ENCODE results near the gene RRP8.

RRP8 gene

DNA sequence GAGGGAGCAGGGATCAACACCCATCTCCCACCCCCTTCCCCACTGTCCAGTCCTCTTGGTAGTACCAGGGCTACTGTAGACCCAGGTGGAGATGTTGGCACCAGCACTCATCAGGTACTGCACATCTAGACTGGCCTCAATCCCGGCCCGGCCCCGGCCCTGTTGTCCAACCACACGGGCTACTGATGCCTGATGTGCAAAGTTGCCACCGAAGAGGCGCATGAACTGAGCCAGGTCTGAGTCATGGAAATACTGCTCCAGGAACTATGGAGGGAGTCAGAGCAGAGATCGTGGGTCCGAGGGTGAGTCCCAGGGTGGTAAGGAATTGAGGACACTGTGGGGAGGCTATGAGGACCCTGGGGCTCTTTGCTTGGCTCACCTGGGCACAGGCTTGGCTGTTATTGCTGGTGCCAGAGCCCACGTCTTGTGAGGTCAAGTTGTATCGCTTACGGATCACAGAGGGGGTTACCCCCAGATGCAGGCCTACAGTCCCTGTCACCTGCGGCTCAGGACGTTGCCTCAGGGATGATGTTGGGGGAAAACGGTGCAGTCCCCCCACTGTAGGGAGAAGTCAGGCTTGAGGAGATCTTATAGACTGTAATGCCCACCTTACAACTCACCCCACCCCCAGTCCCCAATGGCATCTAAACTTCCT is 13.3 kb upstream of the RRP8 start:
- no peak for FAIRE-seq

DNA sequence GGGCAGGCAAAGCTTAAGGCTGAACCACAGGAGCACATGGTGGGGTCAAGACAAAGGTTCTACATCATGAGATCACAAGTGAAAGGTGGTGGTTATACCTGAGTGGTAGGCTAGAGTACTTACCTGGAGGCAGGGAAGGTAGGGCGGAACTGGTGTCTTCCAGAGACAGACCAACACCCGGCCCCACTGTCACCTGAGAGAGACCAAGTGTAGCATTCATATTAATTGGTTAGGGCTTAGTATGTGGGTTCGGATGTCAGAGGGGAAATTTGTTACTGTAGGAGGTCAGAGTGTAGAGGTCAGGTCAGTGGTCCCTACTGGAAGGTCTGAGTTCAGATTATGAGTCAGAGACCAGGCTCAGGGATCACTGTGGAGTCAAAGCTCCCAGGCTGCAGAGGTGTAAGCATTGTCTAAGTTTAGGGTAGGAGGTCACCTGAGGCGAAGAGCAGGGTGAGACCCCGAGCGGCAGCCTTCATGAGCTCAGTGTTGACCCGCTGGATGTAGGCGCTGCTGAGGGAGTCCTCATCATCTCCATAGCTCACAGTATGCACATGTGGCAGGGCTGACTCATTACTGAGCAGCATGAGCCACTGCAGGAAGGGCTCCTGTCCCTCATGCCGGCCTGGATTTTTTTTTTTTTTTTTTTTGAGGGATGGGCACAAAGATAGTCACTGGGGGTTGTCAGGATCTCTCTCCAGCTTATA is 12.6 kb upstream of the RRP8 start:
- no peak for FAIRE-seq

DNA sequence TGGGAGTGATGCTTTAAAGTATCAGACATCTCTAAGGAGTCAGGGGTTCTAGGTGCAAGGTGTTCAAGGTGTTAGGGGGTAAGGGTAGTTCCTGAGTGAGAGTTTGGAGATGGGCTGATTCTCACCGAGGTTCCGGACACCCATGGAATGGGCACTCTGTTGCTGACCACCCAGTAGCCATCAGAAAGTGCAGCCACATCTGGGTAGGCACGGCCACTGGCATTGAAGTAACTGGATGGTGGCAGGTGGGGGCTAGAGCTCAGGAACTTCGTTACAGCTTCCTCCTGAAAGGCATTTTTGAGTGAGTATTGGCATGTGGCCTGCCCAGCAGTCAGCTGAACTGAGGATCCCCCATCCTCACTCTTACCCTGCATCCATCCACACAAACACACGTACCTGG is 11.6 kb upstream of the RRP8 start:
- FAIRE-seq = no peak

DNA sequence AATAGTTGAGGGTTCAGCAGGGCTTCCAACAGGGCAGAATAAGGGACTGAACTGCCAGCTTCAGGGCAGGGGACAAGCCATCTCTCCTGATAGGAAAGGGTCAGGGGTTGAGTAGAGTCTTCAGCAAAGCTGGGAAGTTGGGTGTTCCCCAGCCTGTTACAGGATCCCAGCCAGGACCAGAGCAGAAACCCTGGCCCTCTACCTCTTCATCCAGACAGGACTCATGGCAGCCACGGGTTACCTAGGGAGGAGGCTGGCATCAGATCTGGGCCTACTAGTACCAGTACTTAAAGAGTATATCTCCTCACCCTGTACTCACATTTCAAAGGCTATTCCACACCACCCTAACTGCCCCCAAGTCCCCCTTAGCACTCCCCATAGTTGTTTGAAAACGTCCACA is 11.0 kb upstream of the RRP8 start:
- FAIRE-seq = no peak

DNA sequence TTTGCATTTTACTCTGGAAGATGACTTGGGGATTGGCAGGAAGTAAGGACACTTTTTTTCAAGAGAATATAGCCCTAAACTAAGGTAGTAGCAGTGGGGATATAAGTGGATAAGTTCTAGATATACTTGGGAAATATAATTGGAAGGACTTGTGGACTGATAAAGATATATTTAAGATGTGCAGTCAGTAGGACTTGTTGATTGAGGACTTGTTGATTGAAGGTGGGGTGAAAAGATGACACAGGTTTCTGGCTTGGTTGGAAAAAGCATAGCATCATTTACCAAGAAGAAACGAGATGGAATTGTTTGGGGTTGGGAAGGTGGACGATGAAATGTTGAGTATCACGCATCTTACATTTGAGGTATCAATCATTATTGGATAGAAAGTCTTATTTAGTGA is 10.1 kb upstream of the RRP8 start:
- FAIRE-seq = no peak

DNA sequence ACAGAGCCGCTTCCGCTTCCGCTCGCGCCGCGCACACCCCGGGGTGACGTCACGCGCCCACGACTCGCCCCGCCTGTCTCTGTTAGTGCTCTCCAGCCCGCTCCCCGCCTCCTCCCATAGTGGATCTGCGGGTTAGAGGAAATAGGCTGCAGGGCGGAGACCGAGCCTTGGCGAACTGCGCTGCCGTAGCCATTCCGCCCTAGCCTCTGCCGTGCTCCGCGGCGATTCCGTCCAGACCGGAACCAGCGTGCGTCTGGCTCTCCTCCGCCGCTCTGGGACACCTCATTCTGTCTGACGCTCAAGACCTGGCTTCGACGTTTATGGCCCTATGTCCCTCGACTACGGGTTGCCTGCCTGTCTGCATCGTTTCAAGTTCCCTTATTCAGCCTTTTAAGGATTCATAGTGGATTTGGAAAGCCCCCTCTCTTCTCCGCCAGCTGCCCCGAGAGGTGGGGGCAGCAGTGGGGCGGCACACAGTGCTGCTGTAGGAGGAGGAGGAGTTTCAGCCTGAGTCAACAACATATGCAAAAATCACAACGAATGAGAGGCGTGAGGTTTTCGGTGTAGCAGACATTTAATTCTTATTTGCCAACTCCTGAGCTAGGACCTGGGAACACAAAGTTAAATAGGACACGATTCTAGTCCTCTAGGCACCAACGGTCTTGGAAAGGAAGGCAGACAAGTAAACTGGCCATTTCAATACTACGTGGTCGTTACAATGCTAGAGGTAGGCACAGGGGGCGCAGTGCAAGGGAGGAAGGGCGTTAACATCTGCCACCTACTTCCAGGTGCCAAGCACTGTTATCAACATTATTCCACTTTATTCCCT is 9.0 kb upstream of the RRP8 start, which contains the start of gene TAF10:
Gene TAF10 (minus strand): TSS at position 4 of the 829 bp plus-strand sequence. CDS start 27 bp downstream, outside the sequence.
- no peak for FAIRE-seq

DNA sequence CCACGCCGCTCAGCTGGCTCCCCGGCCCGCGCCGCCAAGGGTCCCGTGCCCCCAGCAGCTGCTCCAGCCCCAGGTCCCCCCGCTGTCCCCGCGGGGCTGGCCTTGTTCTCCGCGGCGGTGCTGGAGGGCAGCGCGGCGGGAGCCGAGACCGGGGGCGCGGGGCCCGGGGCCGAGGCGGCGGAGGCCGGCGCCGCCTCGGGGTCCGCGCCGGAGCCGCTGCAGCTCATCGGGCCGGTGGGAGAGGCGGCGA is 8.5 kb upstream of the RRP8 start:
- no peak for FAIRE-seq

DNA sequence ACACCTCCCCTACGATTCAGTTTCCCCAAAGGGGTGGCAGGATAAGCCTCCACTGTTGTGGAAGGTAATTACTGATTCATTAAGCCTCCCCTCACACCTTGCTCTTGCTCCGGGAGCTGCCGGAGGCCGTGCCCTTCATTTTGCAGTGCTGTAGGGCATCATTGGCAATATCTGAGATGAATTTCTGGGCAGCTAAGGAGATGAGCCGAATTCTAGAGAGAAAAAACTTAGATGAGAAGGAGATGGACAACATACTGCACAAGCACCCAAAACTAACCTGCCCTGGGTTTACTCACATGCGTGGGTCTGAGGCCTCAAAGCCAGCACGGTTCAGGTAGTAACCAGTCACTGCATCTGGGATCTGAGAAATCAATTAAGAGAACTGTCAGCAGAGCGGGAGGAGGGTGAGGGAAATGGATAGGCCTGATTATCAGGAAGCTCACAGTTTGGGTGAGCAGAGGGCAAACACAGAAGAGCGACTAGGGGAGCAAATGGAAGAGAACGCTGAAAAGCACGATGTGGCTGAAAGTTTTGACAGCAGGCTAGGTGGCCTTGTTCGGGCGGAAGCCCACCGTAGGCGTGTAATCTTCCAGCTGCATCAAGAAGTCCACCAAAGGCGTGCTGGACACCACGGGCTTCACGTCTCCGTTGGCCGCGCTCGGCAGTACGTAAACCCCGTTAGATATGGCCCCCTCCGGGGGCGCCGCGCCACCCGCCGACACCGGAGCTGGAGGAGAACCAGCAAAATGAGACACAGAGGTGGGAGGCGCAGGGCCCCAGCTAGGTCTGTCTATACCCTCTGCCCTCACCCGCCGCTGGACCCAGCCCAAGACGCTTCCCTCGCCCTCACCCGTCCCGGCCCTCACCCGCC is 7.9 kb upstream of the RRP8 start:
- no peak for FAIRE-seq

DNA sequence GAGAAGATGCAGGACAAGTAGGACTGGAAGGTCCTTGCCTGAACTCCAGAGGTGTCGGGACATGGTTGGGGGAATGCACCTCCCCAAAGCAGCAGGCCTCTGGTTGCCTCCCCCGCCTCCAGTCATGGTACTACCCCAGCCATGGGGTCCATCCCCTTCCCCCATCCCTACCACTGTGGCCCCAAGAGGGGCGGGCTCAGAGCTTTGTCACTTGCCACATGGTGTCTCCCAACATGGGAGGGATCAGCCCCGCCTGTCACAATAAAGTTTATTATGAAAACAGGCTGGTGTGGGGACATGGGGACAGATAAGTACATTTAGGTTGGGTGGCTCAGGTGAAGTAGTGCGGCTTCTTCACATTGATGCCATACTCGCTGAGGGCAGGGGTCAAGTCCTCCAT is 7.2 kb upstream of the RRP8 start:
- FAIRE-seq = no peak

DNA sequence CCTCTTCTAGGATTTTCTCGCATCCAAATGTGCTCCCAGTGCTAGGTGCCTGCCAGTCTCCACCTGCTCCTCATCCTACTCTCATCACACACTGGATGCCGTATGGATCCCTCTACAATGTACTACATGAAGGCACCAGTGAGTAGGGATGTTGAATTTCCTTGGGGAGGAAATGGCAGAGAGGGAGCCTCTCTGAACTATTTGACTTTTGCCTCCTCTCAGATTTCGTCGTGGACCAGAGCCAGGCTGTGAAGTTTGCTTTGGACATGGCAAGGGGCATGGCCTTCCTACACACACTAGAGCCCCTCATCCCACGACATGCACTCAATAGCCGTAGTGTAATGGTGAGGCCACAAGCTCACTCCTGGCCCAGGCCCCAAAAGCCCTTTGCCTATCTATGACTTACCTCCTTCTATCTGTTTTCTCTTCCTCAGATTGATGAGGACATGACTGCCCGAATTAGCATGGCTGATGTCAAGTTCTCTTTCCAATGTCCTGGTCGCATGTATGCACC is 6.1 kb upstream of the RRP8 start:
- FAIRE-seq = no peak

DNA sequence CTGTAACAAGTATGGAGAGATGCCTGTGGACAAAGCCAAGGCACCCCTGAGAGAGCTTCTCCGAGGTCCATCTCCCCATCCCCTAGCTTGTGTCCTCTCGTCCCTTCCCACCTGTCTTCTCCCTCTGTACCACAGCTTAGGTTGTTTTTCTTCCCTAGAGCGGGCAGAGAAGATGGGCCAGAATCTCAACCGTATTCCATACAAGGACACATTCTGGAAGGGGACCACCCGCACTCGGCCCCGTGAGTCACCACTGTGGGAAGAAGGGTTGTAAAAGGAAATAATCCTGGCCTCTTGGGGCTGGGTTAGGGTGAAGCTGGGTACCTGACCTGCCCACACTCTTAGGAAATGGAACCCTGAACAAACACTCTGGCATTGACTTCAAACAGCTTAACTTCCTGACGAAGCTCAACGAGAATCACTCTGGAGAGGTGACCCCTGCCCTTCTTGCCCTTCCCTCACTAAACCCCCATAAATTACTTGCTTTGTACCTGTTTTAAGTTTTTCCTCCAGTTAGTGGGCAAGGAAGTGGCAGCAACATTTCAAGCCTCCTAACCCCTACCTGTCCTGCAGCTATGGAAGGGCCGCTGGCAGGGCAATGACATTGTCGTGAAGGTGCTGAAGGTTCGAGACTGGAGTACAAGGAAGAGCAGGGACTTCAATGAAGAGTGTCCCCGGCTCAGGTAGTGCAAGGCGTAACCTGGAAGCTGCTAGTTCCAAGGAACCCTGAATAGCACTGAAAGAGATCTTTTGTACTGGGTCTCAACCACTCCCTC is 5.5 kb upstream of the RRP8 start:
- no peak for FAIRE-seq

DNA sequence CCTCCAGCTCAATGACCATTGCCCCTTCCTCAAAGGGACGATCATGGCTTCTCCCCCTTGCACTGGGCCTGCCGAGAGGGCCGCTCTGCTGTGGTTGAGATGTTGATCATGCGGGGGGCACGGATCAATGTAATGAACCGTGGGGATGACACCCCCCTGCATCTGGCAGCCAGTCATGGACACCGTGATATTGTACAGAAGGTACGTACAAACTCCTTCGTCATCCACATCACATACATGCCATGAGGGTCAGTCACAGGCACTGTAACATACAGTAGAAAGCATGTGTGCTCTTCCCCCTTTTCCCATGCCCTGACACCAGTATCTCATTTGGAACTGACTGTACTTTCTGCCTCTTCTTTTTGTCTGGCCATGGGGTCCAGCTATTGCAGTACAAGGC is 4.6 kb upstream of the RRP8 start:
- no peak for FAIRE-seq

DNA sequence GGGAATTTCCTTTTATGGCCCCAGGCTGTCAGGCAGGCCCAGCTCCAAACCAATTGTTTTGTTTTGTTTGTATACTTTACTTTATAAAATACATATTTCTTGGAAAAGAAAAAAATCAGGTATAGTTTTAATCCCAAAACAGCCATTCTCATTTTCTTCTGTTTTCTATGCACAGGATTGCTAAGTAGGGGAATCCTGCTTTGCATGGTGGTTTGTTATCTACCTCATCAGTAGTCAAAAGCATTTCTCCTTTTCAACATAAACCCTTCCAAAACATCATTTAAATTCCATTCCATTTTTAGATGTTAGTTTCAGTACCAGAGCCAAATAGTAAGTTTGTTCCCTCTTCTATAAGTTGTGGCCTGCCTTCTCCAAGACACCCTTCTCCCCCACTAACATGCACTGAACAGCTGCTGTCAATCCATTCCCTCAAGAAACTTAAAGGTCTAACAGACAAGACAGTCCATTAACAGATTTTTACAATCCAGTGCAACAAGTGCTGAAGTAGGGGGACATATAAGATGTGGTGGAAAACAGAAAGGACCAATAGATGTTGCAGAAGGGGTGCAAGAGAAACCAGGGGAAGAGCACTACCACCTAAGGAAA is 3.9 kb upstream of the RRP8 start:
- no peak for FAIRE-seq

DNA sequence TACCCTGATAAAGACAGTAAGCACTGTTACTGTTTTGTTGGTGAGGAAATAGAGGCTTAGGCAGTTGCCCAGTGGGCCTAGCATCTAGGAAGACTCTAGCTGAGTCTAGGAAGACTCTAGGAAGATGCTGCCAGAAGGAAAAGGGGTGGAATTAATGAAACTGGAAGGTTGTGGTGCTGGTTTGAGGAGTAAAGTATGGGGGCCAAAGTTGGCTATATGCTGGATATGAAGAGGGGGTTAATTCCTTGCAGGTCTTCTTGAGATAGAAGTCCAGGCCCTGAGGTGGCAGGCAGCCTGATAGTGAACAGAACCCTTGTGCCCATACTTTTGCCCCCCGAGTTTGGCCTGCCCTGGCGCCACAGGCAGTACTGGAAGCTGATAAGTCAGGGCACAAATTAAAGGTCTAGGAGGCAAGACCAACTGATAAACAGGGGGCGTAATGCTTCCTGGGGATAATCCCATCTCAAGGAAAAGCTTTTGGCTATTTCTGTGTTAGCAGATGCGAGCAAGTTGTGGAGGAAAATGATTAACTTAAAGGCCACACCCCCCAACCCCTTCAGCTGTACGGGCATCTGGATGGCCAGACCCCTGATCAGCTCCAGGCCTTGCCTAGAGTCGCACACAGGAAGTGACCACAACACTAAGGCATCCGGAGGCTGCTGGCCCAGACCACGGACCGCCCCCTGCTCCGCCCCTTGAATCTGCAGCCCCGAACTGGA is 3.2 kb upstream of the RRP8 start:
- no peak for FAIRE-seq

DNA sequence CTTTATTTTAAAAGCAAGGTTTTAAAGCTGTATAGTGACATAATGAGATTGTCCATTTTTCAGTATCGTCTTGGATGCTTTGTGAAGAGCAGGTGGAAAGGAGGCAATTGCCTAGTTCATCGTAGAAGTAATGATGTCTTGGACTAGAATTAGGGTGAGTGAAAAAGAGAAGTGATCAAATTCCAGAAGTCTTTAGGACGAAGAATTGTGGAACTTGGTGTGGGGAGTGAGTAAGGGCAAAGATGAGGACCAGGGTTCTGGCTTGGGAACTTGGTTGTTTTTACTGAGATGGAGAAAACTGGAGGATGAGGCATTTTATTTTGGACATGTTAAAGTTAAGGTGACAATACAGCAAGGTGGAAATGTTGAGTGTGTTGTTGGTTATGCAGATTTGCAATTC is 1.4 kb upstream of the RRP8 start:
- FAIRE-seq = no peak

DNA sequence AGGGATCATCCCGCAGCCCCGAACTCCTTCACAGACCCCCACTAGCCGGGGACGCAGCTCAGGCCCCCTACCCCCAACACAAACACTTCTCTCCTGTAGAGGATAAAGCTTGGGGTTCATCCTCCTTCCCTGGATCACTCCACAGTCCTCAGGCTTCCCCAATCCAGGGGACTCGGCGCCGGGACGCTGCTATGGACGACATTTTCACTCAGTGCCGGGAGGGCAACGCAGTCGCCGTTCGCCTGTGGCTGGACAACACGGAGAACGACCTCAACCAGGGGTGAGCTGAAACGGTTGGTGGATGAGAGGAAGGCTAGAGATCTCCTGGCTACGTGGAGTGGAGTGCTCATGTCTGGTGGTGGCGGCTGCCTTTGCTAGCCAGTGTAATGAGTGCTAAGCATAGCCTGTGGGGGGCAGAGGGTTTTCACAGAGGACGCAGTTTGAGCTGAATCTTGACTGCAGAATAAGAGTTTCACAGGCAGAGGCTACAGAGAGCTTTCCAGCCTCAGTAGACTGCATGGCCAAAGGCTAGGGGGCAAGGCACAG is 738 bp upstream of the RRP8 start:
- no peak for FAIRE-seq

DNA sequence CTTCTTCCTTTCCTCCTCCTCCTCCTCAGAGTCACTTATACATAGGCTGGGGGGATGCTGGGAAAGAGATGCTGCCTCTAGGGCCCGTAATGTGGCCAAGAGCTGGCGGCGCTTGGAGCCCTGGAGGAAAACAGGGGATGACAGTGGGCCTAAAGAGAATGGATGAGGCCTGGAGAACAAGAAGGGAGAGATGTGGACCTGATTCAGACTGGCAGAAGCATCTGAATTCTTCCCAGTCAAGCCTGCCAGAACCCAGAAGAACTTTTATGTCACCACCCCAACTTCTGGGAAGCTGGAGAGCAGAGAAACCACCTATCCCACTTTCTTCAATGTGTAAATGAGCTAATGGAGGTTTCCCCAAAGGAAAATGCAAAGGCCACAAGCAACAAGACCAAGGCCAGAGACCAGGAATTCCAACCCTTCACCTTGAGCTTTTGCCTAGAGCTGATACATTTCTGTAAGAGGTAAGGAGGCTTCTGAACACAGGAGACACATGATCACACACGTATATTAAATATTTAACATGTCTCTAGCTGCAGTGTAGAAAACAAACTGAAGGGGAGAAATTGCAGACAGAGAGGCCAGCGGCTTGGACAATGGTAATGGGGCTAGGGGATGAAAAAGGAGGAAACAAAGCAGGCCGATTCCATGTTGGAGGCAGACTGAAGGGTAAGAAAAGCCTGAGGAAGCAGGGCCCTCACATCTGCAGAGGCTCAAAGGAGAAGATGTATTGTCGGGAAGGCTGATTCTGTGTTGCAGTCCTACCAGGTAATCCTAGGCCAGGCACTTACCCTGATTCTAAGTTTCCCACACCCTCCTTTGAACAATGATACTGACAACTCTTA is 1.1 kb downstream of the RRP8 start:
- no peak for FAIRE-seq

DNA sequence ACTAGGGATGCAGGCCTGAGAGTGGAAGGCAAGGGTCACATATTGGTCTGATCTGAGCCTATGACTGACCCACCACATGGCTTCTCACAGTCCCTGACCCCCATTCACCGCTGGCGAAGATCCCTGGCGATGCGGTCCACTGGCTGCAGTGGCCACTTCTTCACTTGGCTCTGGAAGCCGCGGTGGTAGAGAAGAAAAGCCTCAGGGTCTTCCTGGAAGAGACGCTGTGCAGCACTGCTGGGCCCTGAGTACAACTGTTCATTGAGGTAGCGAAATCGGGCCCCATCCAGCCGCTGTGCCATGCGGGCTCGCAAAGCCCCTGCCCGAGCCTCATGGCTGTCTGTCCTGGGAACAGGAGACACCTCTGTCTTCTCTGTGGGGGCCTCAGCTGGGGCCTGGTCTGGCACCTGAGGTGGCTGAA is 2.4 kb downstream of the RRP8 start:
- no peak for FAIRE-seq

DNA sequence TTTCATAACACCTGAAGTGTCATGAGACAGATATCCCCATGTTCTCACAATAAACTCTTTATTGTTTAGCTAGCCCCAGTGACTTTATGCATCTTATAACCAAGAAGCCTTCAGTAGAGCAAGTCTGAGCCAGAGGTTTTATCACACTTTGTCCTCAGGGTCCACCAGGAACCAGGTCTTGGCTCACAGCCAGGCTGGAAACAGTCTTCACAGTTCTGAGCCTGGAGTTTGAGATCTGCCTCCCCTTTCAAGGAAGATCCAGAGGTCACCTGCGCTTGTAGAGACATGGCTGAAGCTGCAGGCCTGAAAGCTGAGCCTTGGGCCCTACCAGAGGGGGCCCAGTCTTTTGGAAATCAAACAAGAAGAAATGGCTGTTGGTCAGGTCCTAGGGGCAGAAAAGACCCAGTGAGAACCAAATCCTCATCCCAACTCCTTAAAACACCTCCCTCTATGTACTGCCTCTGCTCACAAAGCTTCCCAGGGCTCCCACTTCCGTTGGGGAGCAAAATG is 3.5 kb downstream of the RRP8 start:
- FAIRE-seq = no peak

DNA sequence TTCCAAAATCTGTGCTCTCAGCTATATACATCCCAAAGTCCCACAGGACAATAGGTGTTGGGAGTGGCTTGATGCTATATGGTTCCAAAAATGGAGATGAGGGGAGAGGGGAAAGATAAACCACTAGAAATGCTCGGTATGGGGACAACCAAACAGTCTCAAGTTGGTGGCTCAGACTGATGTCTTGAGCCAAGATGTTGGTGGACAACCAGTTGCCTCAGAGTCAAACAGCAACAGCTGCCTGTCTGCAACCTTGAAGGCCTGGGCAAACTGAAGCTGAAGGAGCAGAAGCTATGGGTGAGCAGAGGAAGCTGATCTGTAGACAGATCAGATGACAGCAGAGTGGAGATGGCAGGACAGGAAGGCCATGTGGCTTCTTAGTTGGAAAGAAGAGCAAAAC is 4.0 kb downstream of the RRP8 start:
- no peak for FAIRE-seq
